SK-MEL-5 (cell line): Measurements from ENCODE around the gene ANKDD1A. TPM values are rescaled to one million over a fixed set of nuclear protein-coding genes. Genes with fewer than 3 reads are reported as not detected.

Experiments used
- DNase-seq: peaks from one replicate; pipeline ENCODE4 v3.0.0-alpha.2; 2016; ENCODE audit warnings: low read depth, low spot score
- in situ Hi-C: cut with HindIII; loops from 2 replicates; pipeline ENCODE4 v1.10.0; 2016; ENCODE audit warnings: low sequenced_read_pairs, high pct_unique_total_duplicates, low pct_unique_long_range_greater_than_20kb
- total RNA-seq: library from RNA; depleted of rRNA; stranded (reverse); fragments of >200 nt; shearing (Covaris generic); gene quantifications from 2 replicates; pipeline ENCODE4 v1.2.3, GENCODE V29; 2014; rRNA removed

ANKDD1A gene
- total RNA-seq, 1 experiment from 2014 or later, result 1.5 TPM

DNA sequence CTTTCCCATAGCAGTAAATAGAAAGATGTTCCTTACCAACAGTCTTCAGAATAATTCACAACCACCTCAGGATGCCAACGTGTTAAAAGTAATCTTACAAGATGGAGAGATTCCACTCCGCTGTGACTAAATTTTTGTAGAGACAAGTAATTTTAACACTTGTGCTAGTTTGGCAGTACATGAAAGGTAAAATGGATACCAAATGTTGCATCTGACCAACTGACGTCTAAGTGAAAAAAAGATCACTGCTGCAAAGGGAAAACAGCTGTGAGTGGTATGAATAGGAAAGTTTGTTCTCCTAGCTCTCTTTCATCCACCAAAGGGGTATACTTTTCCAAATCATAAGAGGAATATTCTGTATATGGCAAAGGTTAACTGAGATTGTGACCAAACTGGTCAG, 75.4 kb downstream of the ANKDD1A start:
- in situ Hi-C loops, result no loop called here
- DNase-seq, result no peak

DNA sequence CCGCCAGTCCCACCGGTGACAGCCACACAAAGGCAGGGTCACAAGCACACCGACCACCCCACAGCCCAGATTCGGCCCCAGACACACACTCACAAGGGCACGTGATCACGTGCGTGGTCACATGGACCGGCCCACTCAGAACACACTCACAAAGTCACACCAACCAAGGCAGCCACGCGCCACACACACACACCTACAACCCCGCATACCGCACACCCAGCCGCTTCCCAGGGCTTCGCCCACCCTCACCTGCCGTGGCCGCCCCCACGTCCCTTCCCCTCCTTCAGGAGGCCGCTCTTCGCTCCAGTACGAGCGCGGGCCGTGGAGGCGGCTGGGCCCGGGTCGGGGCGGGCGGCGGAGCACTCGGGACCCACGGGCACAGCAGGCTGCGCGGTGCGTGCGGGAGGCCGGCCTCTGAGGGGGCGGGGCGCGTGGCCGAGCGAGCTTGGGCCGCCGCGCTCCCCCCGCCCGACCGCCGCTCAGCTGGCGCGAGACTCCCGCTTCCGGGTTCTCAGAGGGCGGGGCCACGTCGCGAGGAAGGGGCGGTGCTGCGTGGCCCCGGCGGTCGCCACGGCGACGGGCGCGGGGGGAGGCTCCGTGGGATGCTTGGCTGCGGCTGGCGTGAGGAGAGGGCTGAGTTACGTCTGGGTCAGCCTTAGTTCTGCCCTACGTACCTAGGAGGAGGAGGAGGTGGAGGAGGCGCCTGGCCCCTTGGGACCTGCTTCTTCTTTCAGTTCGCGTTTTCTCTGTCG, 77.9 kb downstream of the ANKDD1A start, which contains the start of gene SPG21:
TSS of gene SPG21 (minus strand) at position 499 of the 752 bp plus-strand sequence. CDS start 6,345 bp downstream, outside the sequence.
- peak; percentile 95 for DNase-seq
- in situ Hi-C loops, result no loop called here

DNA sequence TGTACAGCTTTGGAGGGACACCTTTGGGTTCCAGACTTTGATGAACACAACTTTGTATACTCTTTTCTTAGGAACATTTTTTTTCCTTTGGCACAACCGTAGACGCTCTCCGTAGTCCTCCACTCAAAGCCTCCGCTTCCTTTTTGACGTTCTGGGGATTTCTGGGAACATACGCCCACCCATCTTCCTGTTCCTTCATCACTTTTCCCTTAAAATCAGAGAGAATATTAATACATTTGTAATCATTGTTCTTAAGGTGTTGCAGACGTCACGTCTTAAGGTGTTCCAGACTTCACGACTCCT, 78.4 kb downstream of the ANKDD1A start:
- DNase-seq, result no peak

DNA sequence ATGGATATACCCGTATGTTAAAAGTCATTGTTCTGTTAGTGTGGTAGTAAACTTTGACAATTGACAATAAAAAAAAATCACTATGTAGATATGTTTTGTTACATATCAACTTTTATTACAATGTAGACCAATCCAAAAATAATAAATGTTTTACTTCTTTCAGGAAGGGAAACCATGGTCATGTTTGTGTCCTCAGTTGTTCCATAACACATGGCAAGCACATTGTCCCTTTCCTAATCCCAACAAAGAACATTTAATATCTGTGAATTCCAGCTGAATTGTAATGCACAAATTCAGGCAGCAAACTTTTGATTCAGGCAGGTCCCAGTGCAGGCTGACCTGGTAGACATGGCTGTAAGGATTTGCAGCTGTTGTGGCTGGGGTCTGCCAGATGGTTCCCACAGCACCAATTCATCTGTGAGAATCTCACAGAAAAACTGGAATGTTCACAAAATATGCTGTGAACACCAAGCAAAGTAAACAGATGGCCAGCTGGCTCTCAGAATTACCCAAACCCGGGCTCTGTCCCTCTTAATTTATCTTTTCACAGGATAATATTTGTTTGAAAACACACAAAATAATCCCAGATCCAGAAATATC, 79.9 kb downstream of the ANKDD1A start:
- DNase-seq, result no peak
- in situ Hi-C loops, result no loop called here

More for the DNA sequence above, 78.4 kb downstream of the ANKDD1A start:
- in situ Hi-C loops, result no loop called here

DNA sequence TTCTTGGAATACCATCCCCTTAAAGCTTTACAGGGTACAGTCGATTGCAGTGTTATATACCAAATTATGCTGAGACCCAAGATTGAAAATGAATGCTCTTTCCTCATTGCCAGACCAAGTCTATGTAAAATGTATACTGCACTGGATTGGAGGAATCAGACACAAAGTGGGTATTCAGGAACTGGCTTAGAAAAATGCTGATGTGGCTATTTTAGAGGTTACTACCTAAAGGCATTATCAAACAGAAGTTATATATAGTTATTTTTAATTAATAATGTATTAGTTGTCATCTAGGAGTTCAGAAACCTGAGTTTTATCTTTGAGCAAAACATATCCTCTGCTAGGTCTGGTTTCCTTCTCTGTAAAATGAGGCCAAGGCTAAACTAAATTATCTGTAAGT, 81.6 kb downstream of the ANKDD1A start:
- peak; percentile 21 for DNase-seq
- in situ Hi-C loops, result no loop called here

DNA sequence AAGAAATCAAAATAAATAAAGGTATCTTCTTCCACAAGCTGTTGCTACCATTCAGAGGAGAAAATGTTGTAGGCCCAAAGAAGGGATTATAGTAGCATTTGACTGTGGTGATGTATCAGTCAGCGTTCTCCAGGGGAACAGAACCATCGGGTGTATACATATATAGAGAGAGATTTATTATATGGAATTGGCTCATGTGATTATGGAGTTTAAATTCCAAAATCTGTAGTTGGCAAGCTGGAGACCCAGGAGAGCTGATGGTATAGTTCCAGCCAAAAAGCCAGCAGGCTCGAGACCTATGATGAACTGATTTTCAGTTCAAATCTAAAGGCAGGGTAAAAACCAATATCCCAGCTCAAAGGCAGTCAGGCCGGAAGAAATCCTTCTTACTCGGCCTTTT, 85.4 kb downstream of the ANKDD1A start:
- no peak for DNase-seq

DNA sequence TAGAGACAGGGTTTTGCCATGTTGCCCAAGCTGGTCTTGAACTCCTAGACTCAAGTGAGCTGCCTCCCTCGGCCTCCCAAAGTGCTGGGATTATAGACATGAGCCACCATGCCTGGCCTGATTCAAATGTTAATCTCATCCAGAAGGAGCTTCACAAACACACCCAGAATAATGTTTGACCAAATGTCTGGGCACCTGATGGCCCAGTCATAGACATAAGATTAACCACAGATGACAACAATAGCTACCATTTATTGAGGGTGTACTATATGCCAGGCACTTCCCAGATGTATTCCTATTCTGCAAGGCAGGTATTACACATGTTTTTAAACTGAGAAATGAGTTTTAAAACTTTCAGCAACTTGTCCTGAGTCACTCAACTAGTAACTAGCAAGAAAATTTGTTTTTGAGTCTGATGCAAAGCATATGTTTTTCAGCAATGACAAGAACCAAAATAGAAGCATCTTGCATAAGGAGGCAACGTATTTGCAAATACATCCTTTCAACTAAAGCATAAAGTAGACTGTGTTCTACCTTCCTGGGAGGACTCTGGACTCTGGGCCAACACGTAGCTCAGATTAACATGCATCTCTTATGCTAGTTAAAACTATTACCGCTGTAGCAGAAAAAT, 86.2 kb downstream of the ANKDD1A start:
- in situ Hi-C loops, result no loop called here
- peak; percentile 55 for DNase-seq

More for the DNA sequence above, 85.4 kb downstream of the ANKDD1A start:
- in situ Hi-C loops, result no loop called here

DNA sequence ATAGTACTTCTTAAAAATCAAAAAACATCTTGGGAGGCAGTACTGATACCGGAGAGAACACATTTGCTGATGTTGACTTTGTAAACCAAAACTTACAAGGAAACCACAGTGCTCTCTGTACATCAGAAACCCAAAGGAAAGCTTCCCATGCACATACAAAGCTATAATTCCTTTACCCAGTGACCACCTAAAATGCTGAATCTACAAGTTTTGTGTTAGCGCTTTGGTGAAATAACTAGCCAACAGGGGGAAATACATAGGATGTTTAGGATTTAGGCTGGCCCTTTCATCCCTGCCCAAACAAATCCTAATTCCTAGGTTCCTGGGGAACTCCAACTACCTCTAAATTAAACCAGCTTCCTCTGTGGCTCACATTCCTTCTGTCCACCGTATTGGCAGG, 93.3 kb downstream of the ANKDD1A start:
- no peak for DNase-seq
- in situ Hi-C loops, result no loop called here

DNA sequence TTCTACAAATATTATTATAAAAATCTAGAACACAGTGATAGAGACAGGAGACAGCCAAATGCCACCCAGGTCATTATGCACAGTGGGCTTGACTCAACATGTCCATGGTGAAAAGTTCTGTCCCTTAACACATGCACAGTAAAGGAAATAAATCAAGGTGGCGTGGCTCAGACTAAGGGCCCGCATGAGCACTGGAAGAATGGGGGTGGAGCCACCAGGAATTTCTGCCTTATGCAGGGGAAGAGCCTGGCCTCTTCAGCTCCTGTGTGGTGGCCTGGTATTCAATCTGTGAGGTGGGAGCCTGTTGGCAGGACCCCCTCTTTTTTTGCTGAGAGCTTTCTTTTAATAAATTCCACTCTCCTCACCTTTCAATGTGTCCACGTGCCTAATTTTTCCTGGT, 95.2 kb downstream of the ANKDD1A start:
- no peak for DNase-seq
- in situ Hi-C loops, result no loop called here

Other genes with a start within 250 kb of the ANKDD1A start
- 1.1 and 1.4 TPM in 2 replicates for gene RBPMS2, start 136.3 kb upstream of the ANKDD1A start, total RNA-seq
- 7.0 and 9.3 TPM in 2 replicates for gene PIF1, start 86.3 kb upstream of the ANKDD1A start, total RNA-seq
- 35.4 and 37.1 TPM in 2 replicates for gene PLEKHO2, start 70.0 kb upstream of the ANKDD1A start, total RNA-seq
- 61.6 and 64.9 TPM in 2 replicates for gene SPG21, start 78.0 kb downstream of the ANKDD1A start, total RNA-seq
- gene MTFMT, start 117.7 kb downstream of the ANKDD1A start, total RNA-seq, result 33.6 and 43.9 TPM in 2 replicates
- gene SLC51B, start 133.5 kb downstream of the ANKDD1A start, total RNA-seq, result 0.24 TPM in 1 of 2 replicates, not detected in the other
- not detected in 2 replicates for gene RASL12, start 156.1 kb downstream of the ANKDD1A start, total RNA-seq
- not detected in 2 replicates for gene KBTBD13, start 164.8 kb downstream of the ANKDD1A start, total RNA-seq
- 31.1 and 31.5 TPM in 2 replicates for gene UBAP1L, start 203.3 kb downstream of the ANKDD1A start, total RNA-seq
- 25.5 and 27.5 TPM in 2 replicates for gene PDCD7, start 221.9 kb downstream of the ANKDD1A start, total RNA-seq